SU-DHL-6 (cell line): ENCODE results near the gene COL5A1.

Source experiments
- H2AFZ ChIP-seq: fragments of 200-600 bp; sonication (generic); 2 replicates; pipeline ENCODE4 v1.6.1; 2014; ENCODE audit warnings: low read depth, mild to moderate bottlenecking, moderate library complexity, mixed read lengths, antibody characterized with exemption, low read length; ENCODE audit not compliant: severe bottlenecking
- H3F3A ChIP-seq: fragments of 200-600 bp; shearing (Covaris generic); 2 replicates; pipeline ENCODE4 v1.6.0; 2016; ENCODE audit warnings: antibody characterized with exemption, mild to moderate bottlenecking; ENCODE audit not compliant: insufficient read depth
- H3K27ac ChIP-seq: fragments of 200-600 bp; sonication (generic); 2 replicates; pipeline ENCODE4 v1.5.1; 2016; ENCODE audit warnings: low read depth, mild to moderate bottlenecking, low read length, moderate library complexity, mixed read lengths
- H3K27me3 ChIP-seq: fragments of 200-600 bp; sonication (generic), shearing (Covaris generic); 2 replicates; pipeline ENCODE4 v1.6.0; 2014; ENCODE audit warnings: mild to moderate bottlenecking, low read length
- H3K36me3 ChIP-seq: fragments of 200-600 bp; sonication (generic); 2 replicates; pipeline ENCODE4 v1.6.1; 2014; ENCODE audit warnings: mild to moderate bottlenecking, low read length, mixed read lengths
- H3K4me2 ChIP-seq: fragments of 300-600, 200-600 bp; shearing (Covaris generic), sonication (generic); 2 replicates; pipeline ENCODE4 v1.6.0; 2014; ENCODE audit warnings: low read length, low read depth, mild to moderate bottlenecking; ENCODE audit not compliant: poor library complexity, severe bottlenecking
- H3K4me3 ChIP-seq: fragments of 200-600 bp; sonication (generic); 2 replicates; pipeline ENCODE4 v1.5.1; 2014; ENCODE audit warnings: antibody characterized with exemption, low read length, mild to moderate bottlenecking, mixed read lengths; ENCODE audit not compliant: insufficient read depth, poor library complexity, severe bottlenecking
- H3K79me2 ChIP-seq: fragments of 200-600 bp; sonication (generic); 2 replicates; pipeline ENCODE4 v1.6.1; 2014; ENCODE audit warnings: mild to moderate bottlenecking, low read length, moderate library complexity; ENCODE audit not compliant: insufficient read depth
- H3K9ac ChIP-seq: fragments of 200-600 bp; sonication (generic); 2 replicates; pipeline ENCODE4 v1.7.0; 2014; ENCODE audit warnings: mild to moderate bottlenecking, low read length
- H3K9me2 ChIP-seq: fragments of 200-600 bp; sonication (generic); replicated peaks from 2 replicates; pipeline ENCODE4 v1.6.1; 2014; ENCODE audit warnings: low read length; ENCODE audit not compliant: insufficient read depth
- H3K9me3 ChIP-seq: fragments of 200-600 bp; sonication (generic); 2 replicates; pipeline ENCODE4 v1.6.1; 2014; ENCODE audit warnings: low read length, mixed read lengths; ENCODE audit not compliant: insufficient read depth
- H4K20me1 ChIP-seq: fragments of 200-600 bp; sonication (generic); 2 replicates; pipeline ENCODE4 v1.6.1; 2014; ENCODE audit warnings: low read depth, mild to moderate bottlenecking, antibody characterized with exemption, low read length, moderate library complexity, mixed read lengths
- EZH2phosphoT487 ChIP-seq: fragments of 200-600 bp; sonication (generic), shearing (Covaris generic); conservative IDR thresholded peaks from 2 replicates; pipeline ENCODE4 v1.6.1; 2018; ENCODE audit warnings: mild to moderate bottlenecking, antibody characterized with exemption, low read length, moderate library complexity, mixed read lengths
- TF ChIP-seq, protein P1 (sequence below): fragments of 200-600 bp; sonication (generic); IDR thresholded peaks from one replicate; pipeline ENCODE4 v1.5.1; 2017; ENCODE audit warnings: antibody characterized with exemption, mild to moderate bottlenecking, low read length, moderate library complexity; ENCODE audit not compliant: insufficient read depth, poor library complexity, severe bottlenecking

The COL5A1 gene

DNA sequence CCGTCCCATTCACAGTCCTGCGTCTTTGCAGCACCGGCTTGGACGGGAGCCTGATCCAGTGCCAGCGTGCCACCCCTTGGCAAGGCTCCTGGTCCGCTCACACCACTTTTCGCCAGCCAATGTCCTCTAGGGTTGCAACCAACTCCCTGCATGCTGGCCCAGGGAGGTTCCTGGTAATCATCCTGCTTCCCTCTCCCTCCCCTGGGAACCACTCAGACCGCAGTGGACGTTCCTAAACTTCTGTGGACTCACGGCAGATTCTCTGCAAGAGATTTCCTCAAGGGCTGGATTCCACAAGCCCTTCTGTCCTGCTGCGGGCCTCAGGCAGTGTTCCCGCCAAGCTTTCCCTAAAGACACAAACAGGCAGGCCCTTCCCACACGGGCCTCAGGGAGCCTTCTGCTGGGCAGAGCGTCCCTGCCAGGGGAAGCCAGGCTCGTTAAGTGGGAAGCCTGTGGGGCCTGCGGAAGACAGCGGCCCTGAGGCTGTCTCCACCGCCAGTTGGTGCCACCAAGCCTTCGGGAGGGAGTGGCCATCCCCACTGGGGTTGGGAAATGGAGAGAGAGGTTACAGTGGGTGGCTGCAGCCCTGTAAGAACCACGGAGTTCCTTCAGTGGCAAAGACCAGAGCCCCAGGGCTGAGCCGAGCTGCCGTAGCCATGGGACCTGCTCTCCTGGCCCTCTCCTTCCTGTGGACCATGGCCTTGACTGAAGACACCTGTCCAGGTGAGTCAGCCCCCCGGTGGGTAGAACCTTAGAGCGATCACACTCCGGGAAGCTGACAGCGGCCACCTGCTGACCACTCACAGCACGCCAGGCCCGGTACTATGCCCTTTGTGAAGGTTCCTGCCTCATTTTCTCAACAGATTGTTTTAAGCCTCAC, 222.6 kb downstream of the COL5A1 start:
- H2AFZ ChIP-seq, result no peak overlapping the region
- H4K20me1 ChIP-seq, result no peaks in the 10 kb centered on the region
- H3K9ac ChIP-seq, result no peak overlapping the region
- no peak overlapping the region for H3K4me3 ChIP-seq
- no peaks in the 10 kb centered on the region for H3K79me2 ChIP-seq
- H3K9me3 ChIP-seq, result no peaks in the 10 kb centered on the region
- H3K9me2 ChIP-seq, result no peaks in the 10 kb centered on the region
- H3K4me2 ChIP-seq, result no peak overlapping the region
- H3F3A ChIP-seq, result no peaks in the 10 kb centered on the region
- no peak overlapping the region for H3K27ac ChIP-seq
- H3K36me3 ChIP-seq, result no peaks in the 10 kb centered on the region
- no peaks in the 10 kb centered on the region for H3K27me3 ChIP-seq
- TF ChIP-seq, protein P1, sequence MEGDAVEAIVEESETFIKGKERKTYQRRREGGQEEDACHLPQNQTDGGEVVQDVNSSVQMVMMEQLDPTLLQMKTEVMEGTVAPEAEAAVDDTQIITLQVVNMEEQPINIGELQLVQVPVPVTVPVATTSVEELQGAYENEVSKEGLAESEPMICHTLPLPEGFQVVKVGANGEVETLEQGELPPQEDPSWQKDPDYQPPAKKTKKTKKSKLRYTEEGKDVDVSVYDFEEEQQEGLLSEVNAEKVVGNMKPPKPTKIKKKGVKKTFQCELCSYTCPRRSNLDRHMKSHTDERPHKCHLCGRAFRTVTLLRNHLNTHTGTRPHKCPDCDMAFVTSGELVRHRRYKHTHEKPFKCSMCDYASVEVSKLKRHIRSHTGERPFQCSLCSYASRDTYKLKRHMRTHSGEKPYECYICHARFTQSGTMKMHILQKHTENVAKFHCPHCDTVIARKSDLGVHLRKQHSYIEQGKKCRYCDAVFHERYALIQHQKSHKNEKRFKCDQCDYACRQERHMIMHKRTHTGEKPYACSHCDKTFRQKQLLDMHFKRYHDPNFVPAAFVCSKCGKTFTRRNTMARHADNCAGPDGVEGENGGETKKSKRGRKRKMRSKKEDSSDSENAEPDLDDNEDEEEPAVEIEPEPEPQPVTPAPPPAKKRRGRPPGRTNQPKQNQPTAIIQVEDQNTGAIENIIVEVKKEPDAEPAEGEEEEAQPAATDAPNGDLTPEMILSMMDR, result no peak
- no peak for TF ChIP-seq EZH2phosphoT487

DNA sequence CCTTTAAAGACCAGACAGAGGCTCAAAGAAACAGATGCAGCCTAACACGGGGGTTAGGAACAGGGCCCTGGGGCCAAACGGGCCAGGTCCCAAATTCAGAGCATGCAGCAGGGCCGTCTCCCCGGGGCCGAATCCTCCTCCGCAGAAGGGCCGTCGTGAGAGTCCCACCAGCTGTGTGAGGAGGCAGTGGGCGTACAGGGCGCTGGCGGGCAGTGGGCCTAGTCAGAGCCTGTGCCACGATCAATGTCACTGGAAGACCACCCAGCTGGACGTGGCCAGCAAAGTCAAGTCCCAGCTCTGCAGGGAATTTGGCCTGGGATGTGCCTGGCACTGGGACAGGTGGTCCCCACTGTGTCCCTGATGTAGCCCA, 223.2 kb downstream of the COL5A1 start:
- Histone ChIP-seq H3K27ac (no peak overlapping the region), H4K20me1 (no peaks in the 10 kb centered on the region), H3K79me2 (no peaks in the 10 kb centered on the region), H3K9me2 (no peaks in the 10 kb centered on the region), H3K4me2 (no peak overlapping the region), H3K27me3 (no peaks in the 10 kb centered on the region), H3K9ac (no peak overlapping the region), H3F3A (no peaks in the 10 kb centered on the region), H3K4me3 (no peak overlapping the region), H3K36me3 (no peaks in the 10 kb centered on the region), H3K9me3 (no peaks in the 10 kb centered on the region), H2AFZ (no peak overlapping the region)
- no peak for TF ChIP-seq EZH2phosphoT487
- TF ChIP-seq, protein P1, result no peak

DNA sequence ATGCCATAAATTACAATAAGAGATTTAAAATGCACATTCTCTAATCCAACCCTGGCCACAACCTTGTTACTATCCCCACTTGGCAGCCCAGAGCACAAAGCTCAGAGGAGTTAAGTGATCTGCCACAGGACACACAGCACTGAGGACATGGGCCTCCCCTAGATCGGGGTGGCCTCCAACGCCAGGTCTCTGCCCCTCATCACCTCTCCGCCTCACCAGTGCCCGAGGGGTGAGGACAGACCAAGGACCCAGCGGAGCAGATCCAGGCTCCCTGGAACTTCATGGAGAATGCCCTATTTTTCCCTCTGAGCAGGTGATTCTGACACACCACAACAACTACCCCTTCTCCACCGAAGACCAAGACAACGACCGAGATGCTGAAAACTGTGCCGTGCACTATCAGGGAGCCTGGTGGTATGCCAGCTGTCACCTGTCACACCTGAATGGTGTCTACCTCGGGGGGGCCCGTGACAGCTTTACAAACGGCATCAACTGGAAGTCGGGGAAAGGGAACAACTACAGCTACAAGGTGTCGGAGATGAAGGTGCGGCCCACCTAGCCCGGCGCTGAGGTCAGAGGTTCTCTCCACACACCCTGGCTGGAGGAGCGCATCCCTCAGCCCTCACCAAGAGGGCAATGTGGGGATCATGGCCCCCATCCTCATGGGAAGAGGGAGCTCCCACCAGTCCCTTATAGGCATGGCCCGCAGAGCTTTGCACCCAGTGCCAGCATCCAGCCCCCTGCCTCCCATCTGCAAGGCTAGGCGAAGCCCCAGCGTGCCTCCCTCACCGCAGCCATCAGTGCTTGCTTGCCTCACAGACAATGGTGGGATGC, 226.5 kb downstream of the COL5A1 start:
- Histone ChIP-seq H3K9me2 (no peaks in the 10 kb centered on the region), H3K27me3 (no peaks in the 10 kb centered on the region), H3K9me3 (no peaks in the 10 kb centered on the region), H3K9ac (no peak overlapping the region), H2AFZ (no peak overlapping the region), H3K27ac (no peak overlapping the region), H3F3A (no peaks in the 10 kb centered on the region), H3K79me2 (no peaks in the 10 kb centered on the region), H3K4me3 (no peak overlapping the region), H3K36me3 (no peaks in the 10 kb centered on the region), H3K4me2 (no peak overlapping the region), H4K20me1 (no peaks in the 10 kb centered on the region)
- no peak for TF ChIP-seq EZH2phosphoT487
- TF ChIP-seq, protein P1, result no peak
